ENCODE data around the gene TCF20.

The TCF20 gene

DNA sequence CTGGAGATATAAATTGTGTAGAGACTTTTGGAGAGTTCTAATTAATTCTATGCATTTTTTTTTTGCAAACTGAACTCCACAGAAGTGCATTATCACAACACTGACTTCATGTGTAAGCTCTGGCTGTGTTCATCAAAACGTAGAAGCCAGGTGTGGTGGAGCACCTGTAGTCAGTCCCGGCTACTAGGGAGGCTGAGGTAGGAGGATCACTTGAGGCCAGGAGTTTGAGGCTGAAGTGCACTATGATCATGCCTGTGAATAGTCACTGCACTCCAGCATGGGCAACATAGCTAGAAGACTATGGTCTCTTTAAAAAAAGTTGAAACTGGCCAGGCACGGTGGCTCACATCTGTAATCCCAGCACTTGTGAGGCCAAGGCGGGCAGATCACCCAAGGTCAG is 20.6 kb downstream of the TCF20 start:
- Histone ChIP-seq H3K9me3 (no peaks in the 10 kb centered on the region), H3K4me1 (peaks cover 9% of the 10 kb centered on the region), H3K36me3 (no peaks in the 10 kb centered on the region), H3K27me3 (no peaks in the 10 kb centered on the region), H3K4me3 (ENCODE audit: low read depth, low read length) (no peak overlapping the region)
- no peak for DNase-seq
- TF ChIP-seq CTCF (IDR thresholded peaks at IDR 0.05; ENCODE audit: low read depth, low read length): no peak

DNA sequence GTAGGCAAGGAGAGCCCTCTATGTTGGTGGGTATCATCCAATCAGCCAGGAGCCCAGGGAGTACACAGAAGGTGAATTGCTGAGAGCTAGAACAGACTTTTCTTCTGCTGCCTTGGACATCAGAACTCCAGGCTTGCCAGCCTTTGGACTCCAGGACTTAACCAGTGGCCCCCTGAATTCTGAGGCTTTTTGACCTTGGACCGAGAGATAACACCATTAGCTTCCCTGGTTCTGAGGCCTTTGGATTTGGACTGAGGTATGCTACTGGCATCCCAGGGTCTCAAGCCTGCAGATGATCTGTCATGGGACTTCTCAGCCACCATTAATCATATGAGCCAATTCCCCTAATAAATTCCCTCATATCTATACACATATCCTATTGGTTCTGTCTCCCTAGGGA is 21.5 kb downstream of the TCF20 start:
- Histone ChIP-seq H3K4me3 (ENCODE audit: low read depth, low read length) (no peak overlapping the region), H3K36me3 (no peaks in the 10 kb centered on the region), H3K9me3 (no peaks in the 10 kb centered on the region), H3K4me1 (peaks cover 9% of the 10 kb centered on the region), H3K27me3 (no peaks in the 10 kb centered on the region)
- DNase-seq: no peak
- TF ChIP-seq CTCF (IDR thresholded peaks at IDR 0.05; ENCODE audit: low read depth, low read length): no peak

- no peak overlapping the region for H3K4me3 ChIP-seq (ENCODE audit: low read depth, low read length)
- no peak for DNase-seq
- peaks cover 9% of the 10 kb centered on the region for H3K4me1 ChIP-seq
- H3K36me3 ChIP-seq: no peaks in the 10 kb centered on the region; the same call in 1 of the 2 replicates
- TF ChIP-seq CTCF (IDR thresholded peaks at IDR 0.05; ENCODE audit: low read depth, low read length): no peak
- H3K27me3 ChIP-seq: no peaks in the 10 kb centered on the region
- H3K9me3 ChIP-seq: no peaks in the 10 kb centered on the region
These were observed 22.9 kb downstream of the TCF20 start for GRCh38 chr22:42247596-42247995.

DNA sequence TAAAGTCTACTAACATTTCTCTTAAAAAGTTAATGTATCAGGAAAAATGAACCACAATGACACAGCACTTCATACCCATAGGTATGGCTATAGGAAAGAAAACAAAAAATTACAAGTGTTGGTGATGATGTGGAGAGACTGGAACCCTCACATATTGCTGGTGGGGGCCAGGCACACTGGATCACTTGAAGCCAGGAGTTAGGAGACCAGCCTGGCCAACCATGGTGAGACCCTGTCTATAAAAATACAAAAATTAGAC is 26.7 kb downstream of the TCF20 start:
- no peaks in the 10 kb centered on the region for H3K27me3 ChIP-seq
- no peak for DNase-seq
- H3K36me3 ChIP-seq: no peaks in the 10 kb centered on the region; the same call in 1 of the 2 replicates
- H3K9me3 ChIP-seq: no peaks in the 10 kb centered on the region
- no peak for TF ChIP-seq CTCF (IDR thresholded peaks at IDR 0.05; ENCODE audit: low read depth, low read length)
- H3K4me3 ChIP-seq (ENCODE audit: low read depth, low read length): no peak overlapping the region
- peaks cover 3% of the 10 kb centered on the region; the same call in 1 of the 2 replicates for H3K4me1 ChIP-seq

DNA sequence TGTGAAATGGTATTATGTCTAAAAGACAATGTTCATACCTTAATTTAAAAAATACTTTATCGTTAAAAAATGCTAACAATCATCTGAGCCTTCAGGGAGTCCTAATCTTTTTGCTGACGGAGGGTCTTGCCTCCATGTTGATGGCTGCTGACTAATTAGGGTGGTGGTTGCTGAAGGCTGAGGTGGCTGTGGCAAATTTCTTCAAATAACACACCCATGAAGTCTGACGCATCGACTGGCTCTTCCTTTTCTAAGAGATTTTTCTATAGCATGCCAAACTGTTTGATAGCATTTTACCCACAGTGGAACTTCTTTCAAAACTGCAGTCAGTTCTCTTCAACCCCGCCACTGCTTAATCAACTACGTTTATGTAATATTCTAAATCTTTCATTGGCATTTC is 33.6 kb downstream of the TCF20 start:
- Histone ChIP-seq H3K36me3 (no peaks in the 10 kb centered on the region), H3K27me3 (no peaks in the 10 kb centered on the region), H3K9me3 (no peaks in the 10 kb centered on the region), H3K4me3 (ENCODE audit: low read depth, low read length) (no peak overlapping the region), H3K4me1 (no peaks in the 10 kb centered on the region)
- no peak for DNase-seq
- TF ChIP-seq CTCF (IDR thresholded peaks at IDR 0.05; ENCODE audit: low read depth, low read length): no peak

- Histone ChIP-seq H3K4me3 (ENCODE audit: low read depth, low read length) (no peak overlapping the region), H3K36me3 (no peaks in the 10 kb centered on the region), H3K9me3 (no peaks in the 10 kb centered on the region), H3K27me3 (no peaks in the 10 kb centered on the region), H3K4me1 (no peaks in the 10 kb centered on the region)
- no peak for DNase-seq
- no peak for TF ChIP-seq CTCF (IDR thresholded peaks at IDR 0.05; ENCODE audit: low read depth, low read length)
These were observed 34.2 kb downstream of the TCF20 start for GRCh38 chr22:42236268-42236667.
